ENCODE data around the gene SLC39A1.

The SLC39A1 gene

GRCh38 chr1:153977250-153978240 lies 14.2 kb upstream of the SLC39A1 start, which contains the start of gene JTB:
Gene JTB, minus strand, starts transcription at chr1:153977674. Its CDS starts 422 bp downstream, at chr1:153977252.
- DNase-seq (ENCODE audit: low spot score): peak; percentile 90

- no peak for DNase-seq (ENCODE audit: low spot score)
Measured at GRCh38 chr1:153976819-153977249, 13.5 kb upstream of the SLC39A1 start.

DNA sequence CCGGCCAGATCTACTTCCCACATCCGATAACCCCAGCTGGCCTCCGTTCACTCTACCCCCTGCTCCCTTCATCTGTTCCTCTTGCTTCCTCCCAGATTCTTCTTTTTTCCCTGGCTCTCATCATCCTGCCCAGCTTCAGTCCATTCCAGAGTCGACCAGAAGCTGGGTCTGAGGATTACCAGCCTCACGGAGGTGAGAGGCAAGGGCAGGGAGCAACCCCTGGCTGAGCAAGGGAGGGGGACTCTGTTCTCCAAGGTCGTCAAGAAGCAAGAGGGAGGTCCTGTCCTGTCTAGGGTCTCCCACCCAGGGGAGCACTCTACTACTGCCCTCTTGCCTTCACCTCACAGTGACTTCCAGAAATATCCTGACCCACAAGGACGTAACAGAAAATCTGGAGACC lies 10.2 kb upstream of the SLC39A1 start:
- no peak for DNase-seq (ENCODE audit: low spot score)

GRCh38 chr1:153973071-153973470 lies 9.7 kb upstream of the SLC39A1 start:
- DNase-seq (ENCODE audit: low spot score): no peak

GRCh38 chr1:153970346-153970745 lies 7.0 kb upstream of the SLC39A1 start:
- no peak for DNase-seq (ENCODE audit: low spot score)

DNA sequence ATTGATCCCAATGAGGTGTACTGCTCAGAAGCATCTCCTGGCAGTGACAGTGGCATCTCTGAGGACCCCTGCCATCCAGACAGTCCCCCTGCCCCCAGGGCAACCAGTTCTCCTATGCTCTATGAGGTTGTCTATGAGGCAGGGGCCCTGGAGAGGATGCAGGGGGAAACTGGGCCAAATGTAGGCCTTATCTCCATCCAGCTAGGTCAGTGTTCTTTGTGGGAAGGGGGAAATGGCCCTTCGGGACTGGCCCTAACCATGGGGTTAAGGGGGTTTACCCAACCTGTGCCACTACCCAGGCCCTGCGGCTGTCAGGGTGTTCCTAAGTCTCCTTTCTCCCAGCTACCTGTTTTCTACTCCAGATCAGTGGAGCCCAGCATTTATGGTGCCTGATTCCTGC lies 5.6 kb upstream of the SLC39A1 start:
- no peak for DNase-seq (ENCODE audit: low spot score)

GRCh38 chr1:153968408-153968807 lies 5.1 kb upstream of the SLC39A1 start:
- DNase-seq (ENCODE audit: low spot score): no peak

GRCh38 chr1:153968000-153968363 lies 4.6 kb upstream of the SLC39A1 start:
- DNase-seq (ENCODE audit: low spot score): no peak

DNA sequence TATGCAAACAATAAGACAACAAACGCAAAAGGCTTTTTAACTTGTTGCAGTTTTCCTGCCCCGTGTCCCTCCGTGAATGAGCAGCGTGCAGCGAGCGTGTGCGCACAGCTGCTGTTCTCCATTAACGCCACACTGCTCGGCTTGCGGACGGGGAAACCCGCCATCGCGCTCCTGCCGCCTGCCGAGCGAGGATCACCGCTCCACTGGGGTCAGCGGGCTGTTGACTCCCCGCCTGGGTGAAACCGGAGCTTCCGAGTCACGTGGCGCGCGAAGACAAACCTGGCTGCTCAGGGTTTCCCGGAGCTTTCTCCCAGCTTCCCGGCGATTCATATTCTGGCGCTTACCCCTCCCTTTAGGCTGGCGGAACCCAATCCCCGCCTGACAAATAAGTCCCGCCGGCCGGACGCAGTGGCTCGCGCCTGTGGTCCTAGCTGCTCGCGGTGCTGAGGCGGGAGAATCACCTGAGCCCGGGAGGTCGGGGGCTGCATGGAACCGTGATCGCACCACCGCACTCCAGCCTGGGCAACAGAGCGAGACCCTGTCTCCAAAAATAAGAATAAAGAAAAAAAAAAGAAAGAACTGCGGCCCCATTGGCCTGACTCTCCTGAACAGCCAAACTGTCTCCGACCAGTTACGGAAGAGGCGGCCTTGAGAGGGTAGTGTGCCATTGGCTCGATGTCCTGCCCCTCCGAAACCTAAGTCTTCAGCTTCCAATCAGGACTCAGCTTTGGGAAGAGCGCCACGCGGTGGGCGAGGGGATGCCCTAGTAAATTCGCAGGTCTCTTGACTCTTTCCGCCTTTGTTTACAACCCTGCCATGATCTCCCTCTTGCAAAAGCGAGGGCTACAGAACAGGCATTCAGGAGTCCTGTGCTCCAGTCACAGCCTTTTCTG lies 4.0 kb upstream of the SLC39A1 start, which contains the start of gene CREB3L4:
Gene CREB3L4 (plus strand): TSS at position 796 of the 893 bp plus-strand sequence. CDS start 624 bp downstream, outside the sequence.
- peak; percentile 91 for DNase-seq (ENCODE audit: low spot score)

DNA sequence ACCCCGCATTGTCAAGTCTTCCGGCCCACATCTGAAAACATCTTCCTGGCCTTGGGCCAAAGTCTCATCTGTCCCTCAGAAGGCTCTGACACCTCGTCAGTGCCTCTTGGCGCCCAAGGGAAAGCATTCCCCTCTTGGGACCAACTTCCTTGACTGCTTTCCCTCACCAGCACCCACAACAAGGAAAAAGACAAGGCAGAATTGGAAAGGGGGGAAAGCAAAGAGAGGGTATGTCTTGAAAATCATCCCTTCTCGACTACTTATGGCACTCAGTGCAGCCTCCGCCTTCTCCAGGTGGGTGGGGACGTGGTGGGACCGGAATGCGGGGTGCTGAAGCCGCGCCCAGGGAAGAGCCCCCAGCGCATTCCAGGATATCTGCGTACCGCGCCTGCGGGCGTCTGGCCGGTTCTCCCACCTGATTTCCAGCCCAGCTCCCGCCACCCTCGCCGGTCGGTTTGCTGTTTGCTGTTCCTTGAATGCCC lies 554 bp upstream of the SLC39A1 start:
- DNase-seq (ENCODE audit: low spot score): no peak

DNA sequence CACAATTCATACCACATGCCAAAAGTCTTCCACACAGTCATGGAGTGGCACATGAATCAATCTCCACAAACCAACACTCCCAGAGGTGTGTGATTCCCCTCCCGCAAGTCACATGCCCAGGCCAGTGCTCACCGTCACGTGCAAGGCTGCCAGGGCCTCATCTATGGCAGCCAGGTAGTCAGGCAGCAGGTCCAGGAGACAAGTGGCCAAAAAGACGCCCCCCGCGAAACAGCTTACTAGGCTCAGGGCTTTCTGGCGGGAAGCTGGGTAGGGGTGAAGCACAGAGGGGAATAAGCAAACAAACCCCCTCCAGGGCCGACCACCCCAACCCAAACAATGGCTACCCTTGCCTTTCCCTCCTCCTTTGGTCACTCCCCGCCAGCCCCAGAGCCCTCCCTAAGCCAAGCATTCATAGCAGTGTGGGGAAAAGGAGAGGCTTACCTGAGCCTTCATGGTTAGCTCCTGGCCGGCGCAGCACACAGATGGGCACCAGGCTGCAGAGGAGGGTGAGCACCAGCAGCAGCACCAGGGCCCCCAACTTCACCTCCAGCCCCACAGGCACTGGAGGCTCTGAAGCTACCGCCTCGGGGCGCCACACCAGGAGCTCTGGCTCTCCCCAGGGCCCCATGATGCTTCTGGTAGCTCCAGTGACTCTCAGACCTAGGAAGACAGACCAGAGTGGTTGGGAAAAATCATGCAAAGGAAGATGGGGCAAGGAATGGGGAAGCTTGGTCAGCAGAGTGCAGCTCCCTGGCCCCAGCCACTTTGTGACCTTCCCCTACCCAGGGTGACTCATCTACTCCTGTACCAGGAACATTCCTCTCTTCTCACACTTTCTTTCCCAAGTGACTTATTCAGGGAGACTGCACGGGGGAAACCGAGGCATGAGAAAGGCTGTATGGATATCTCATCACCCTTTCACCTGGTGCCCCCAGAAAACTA lies 978 bp downstream of the SLC39A1 start:
- peak; percentile 52 for DNase-seq (ENCODE audit: low spot score)

DNA sequence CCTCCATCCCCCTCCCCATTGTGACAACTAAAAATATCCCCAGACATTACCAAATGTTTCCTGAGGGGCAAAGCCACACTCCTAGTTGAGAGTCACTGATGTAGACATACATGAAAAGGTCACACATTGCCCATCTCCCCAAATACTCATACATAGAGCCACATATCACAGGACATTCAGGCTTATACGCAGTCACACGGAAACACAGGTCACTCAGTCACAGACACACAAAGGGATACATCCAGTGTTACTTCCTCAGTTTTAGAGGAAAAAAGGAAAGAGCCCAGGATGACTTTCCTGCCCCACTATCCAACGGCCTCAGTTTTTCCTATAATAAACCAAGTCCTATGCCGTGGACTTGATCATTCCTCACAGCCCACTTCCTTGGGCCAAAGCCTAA lies 1.9 kb downstream of the SLC39A1 start:
- no peak for DNase-seq (ENCODE audit: low spot score)

GRCh38 chr1:153960206-153960605 lies 3.1 kb downstream of the SLC39A1 start:
- no peak for DNase-seq (ENCODE audit: low spot score)

- DNase-seq (ENCODE audit: low spot score): no peak
Measured at GRCh38 chr1:153959454-153959853, 3.9 kb downstream of the SLC39A1 start.

DNA sequence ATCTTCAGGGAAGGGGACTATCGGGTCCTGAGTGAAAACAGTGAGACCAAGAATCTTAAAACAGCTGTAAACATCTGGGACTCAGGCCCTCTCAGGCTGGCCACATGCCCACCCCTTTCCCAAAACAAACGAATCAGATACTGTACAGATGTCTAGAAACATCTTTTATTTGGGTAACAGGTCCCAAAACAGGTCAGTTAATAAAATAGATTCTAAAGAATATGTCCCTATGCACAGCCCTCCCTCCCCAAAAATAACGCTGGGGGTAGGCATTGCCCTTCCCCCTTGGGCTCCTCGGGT lies 4.4 kb downstream of the SLC39A1 start:
- no peak for DNase-seq (ENCODE audit: low spot score)

DNA sequence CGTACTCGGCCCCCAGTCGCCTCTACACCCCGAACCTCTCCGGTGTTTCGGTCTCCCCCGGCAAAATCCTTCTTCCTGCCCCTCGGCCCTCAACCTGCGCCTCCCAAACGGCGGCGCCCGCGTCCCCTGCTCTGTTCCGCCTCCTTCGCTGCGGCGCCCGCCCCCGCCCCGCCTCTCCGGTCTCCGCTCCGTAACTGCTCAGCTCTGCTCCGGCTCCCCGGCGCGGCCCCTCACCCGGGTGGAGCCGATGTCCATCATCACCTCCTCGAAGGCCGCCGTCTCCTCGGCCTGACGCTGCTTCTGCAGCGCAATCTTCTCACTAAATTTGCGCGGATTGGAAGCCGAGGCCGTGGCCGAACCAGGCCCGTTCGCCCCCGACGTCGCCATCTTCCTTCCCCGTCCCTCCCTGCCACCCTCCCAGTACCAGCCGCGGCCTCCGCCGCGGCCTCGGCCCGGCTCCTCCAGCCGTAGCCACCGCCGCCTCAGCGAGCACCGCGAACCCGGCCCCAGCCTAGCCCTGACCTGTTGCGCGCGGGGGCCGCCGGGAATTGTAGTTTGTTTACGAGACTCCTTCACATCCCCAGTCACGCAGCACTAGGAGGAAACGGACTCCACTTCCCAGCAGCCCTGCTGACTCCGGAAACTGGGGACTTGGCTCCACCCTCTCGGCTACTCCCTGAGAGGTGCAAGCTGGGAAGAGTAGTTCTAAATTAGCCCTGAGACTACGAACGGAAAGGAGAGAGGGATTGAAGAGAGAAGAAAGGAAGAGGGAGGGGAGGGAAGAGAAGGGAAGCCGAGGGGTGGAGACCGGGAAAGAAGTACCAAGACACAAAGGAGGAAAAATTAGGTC lies 5.0 kb downstream of the SLC39A1 start, which contains the start of gene CRTC2:
Gene CRTC2 (minus strand): TSS at position 502 of the 850 bp plus-strand sequence. CDS start 115 bp downstream, at position 387.
- peak; percentile 98 for DNase-seq (ENCODE audit: low spot score)

- DNase-seq (ENCODE audit: low spot score): no peak
Measured at GRCh38 chr1:153957744-153958110, 5.6 kb downstream of the SLC39A1 start.

GRCh38 chr1:153956997-153957715 lies 6.2 kb downstream of the SLC39A1 start:
- no peak for DNase-seq (ENCODE audit: low spot score)

GRCh38 chr1:153954826-153955225 lies 8.5 kb downstream of the SLC39A1 start:
- DNase-seq (ENCODE audit: low spot score): no peak

Data from AG08396 (cell line).